ENCODE measurements around the gene NAT16. TPM values are rescaled to one million over a fixed set of nuclear protein-coding genes. Genes with fewer than 3 reads are reported as not detected.

The NAT16 gene
- total and polyA plus RNA-seq, 2 of the 8 experiments (the other 6 are each of a cell fraction or from before 2014, with no cell fraction given), result 0.26 to 0.84 TPM

GRCh38 chr7:101140746-101141382 is 39.2 kb downstream of the NAT16 start:
- no peak overlapping the region for H2BK5ac ChIP-seq (ENCODE audit: low read depth, low read length)
- H3K23me2 ChIP-seq (ENCODE audit: low read depth, low read length), result no peaks in the 10 kb centered on the region; the same call in 1 of the 2 replicates
- no peak overlapping the region for H2AFZ ChIP-seq (ENCODE audit: low read length)
- H4K20me1 ChIP-seq (replicated peaks in 1 of 2; ENCODE audit: control insufficient read depth in 1 of 2, insufficient read depth in 2 of 2, low read length in 2 of 2), result no peaks in the 10 kb centered on the region
- no peak overlapping the region for H3K23ac ChIP-seq (ENCODE audit: insufficient read length)
- peaks cover 0 to 3% (median 0%) of the 10 kb centered on the region in 4 experiments; a peak in 1 of 7 replicates for H3K4me1 ChIP-seq (replicated peaks in 1 of 4; ENCODE audit: control insufficient read depth in 3 of 4, insufficient read depth in 4 of 4, low read length in 3 of 4)
- H3K14ac ChIP-seq (ENCODE audit: insufficient read length), result no peak overlapping the region
- no peak overlapping the region for H2BK120ac ChIP-seq (replicated peaks; ENCODE audit: low read depth, low read length)
- H3K36me3 ChIP-seq (ENCODE audit: control insufficient read depth in 2 of 4, insufficient read depth in 4 of 4, low read length in 3 of 4), result no peaks in the 10 kb centered on the region
- no peak overlapping the region for H4K5ac ChIP-seq (ENCODE audit: insufficient read length, low read depth, low read length)
- H3K18ac ChIP-seq (ENCODE audit: extremely low read depth, low read length), result no peak overlapping the region
- H3K27ac ChIP-seq (ENCODE audit: low read depth, low read length), result no peak overlapping the region
- H3K27me3 ChIP-seq (replicated peaks in 1 of 4; ENCODE audit: control insufficient read depth in 3 of 4, extremely low read depth in 1 of 4, insufficient read depth in 3 of 4, low read length in 3 of 4), result no peaks in the 10 kb centered on the region; a peak in 1 of 7 replicates
- no peak overlapping the region for H3K4ac ChIP-seq (replicated peaks; ENCODE audit: insufficient read length, low read depth, low read length)
- no peak for DNase-seq (ENCODE audit: low read depth in 1 of 2, low spot score in 2 of 2)
- H3K79me2 ChIP-seq (ENCODE audit: control insufficient read depth in 1 of 2, insufficient read depth in 2 of 2, low read length in 2 of 2), result no peaks in the 10 kb centered on the region
- no peaks in the 10 kb centered on the region for H3K9me3 ChIP-seq (ENCODE audit: insufficient read depth in 2 of 2, low read depth in 1 of 2, low read length in 1 of 2)
- no peak overlapping the region for H4K91ac ChIP-seq (replicated peaks; ENCODE audit: insufficient read length, low read length)
- no peak overlapping the region for H3K56ac ChIP-seq (replicated peaks; ENCODE audit: insufficient read length, low read depth, low read length)
- peak overlapping the region; percentile 23; the same call in 1 of the 2 replicates for H2BK20ac ChIP-seq (ENCODE audit: low read length)
- H3K9ac ChIP-seq (replicated peaks in 1 of 4; ENCODE audit: extremely low read depth in 1 of 4, low read depth in 3 of 4, low read length in 3 of 4), result no peak overlapping the region
- H4K8ac ChIP-seq (ENCODE audit: extremely low read depth, insufficient read depth, low read length), result no peak overlapping the region
- POLR2A ChIA-PET (ENCODE audit: partially characterized antibody), result interaction anchor here (0.7 to 1.1 kb wide), 4 partner anchors 10 to 249 kb away, joined by 3 to 4 read pairs (median 3); no protein-coding TSS in a partner anchor
- H2AK5ac ChIP-seq (ENCODE audit: low read depth, low read length), result no peak overlapping the region
- 81% methylated on average over 4 of the region's 4 CpGs; no CpG with 5 or more reads in 1 of the 2 experiments for WGBS, 2 experiments (ENCODE audit: extremely low coverage in 1 of 2, insufficient coverage in 1 of 2, insufficient read length in 1 of 2, insufficient replicate concordance in 2 of 2, low coverage in 1 of 2, low lambda C conversion rate in 2 of 2, missing lambda C conversion rate in 1 of 2)
- H2BK15ac ChIP-seq (ENCODE audit: low read length), result no peak overlapping the region
- no peak for FAIRE-seq
- no peak overlapping the region for H3K4me2 ChIP-seq (ENCODE audit: insufficient read depth in 1 of 2, low read depth in 2 of 2, low read length in 2 of 2)
- no peaks in the 10 kb centered on the region for H3K79me1 ChIP-seq (ENCODE audit: low read depth, low read length)
- no peak overlapping the region for H2BK12ac ChIP-seq (ENCODE audit: low read depth, low read length)
- H3K4me3 ChIP-seq (ENCODE audit: extremely low read depth in 1 of 4, insufficient read depth in 2 of 4, low read depth in 3 of 4, low read length in 4 of 4), result no peak overlapping the region
- CTCF ChIA-PET (ENCODE audit: partially characterized antibody), result interaction anchor here (0.7 to 9.7 kb wide), 14 partner anchors 10 to 577 kb away, joined by 3 to 168 read pairs (median 6); partner anchors contain the start of genes MOGAT3 and SERPINE1
- TF ChIP-seq YY1 (IDR thresholded peaks at IDR 0.05; ENCODE audit: low read depth, low read length) (no peak), ZNF274 (IDR thresholded peaks at IDR 0.05; ENCODE audit: borderline replicate concordance, extremely low read depth, low read length) (no peak), SUZ12 (IDR thresholded peaks at IDR 0.05; ENCODE audit: low read length) (no peak), KDM4A (IDR thresholded peaks at IDR 0.05; ENCODE audit: low read depth, low read length, severe bottlenecking) (no peak), BRCA1 (IDR thresholded peaks at IDR 0.05; ENCODE audit: low read depth, low read length) (no peak), TAF7 (optimal IDR thresholded peaks at IDR 0.05; ENCODE audit: borderline replicate concordance, low read depth, low read length) (no peak), TEAD4 (IDR thresholded peaks at IDR 0.05; ENCODE audit: low read depth, low read length) (no peak), PHF8 (conservative IDR thresholded peaks at IDR 0.05; ENCODE audit: low read depth, low read length) (no peak), JUN (IDR thresholded peaks at IDR 0.05; ENCODE audit: low read depth, low read length) (no peak), MAX (IDR thresholded peaks at IDR 0.05) (no peak), POLR2A (IDR thresholded peaks at IDR 0.05; ENCODE audit: control extremely low read depth in 1 of 2, low read depth in 2 of 2, low read length in 2 of 2) (no peak), KDM5A (IDR thresholded peaks at IDR 0.05; ENCODE audit: low read length) (no peak)

Measured in H1 (cell line).